ENCODE data around the gene HNRNPCL1.
"Not testable (repeated sequence)": the region's sequence is repeated elsewhere in the genome, so short reads cannot be mapped to it uniquely, and the experiment has no call there.

DNA sequence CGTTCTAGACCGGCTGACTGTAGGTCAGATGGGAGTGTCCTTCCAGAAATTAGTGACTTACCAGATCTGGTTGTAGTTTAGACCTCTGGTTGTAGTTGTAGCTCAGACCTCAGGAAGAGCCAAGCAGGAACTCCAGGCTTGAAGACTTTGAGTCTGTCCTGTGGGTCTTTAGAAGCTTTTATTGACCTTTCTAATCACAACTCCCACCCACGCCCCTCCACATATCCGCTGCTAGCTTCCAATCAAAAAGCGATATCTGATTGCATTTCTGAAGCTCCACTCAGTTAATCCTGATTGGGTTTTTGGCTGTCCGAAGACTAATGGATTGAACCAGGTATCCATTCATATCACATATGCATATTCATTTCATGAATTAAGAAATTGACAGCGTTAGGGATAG lies at the start of gene HNRNPCL1:
- TF ChIP-seq, protein P1, sequence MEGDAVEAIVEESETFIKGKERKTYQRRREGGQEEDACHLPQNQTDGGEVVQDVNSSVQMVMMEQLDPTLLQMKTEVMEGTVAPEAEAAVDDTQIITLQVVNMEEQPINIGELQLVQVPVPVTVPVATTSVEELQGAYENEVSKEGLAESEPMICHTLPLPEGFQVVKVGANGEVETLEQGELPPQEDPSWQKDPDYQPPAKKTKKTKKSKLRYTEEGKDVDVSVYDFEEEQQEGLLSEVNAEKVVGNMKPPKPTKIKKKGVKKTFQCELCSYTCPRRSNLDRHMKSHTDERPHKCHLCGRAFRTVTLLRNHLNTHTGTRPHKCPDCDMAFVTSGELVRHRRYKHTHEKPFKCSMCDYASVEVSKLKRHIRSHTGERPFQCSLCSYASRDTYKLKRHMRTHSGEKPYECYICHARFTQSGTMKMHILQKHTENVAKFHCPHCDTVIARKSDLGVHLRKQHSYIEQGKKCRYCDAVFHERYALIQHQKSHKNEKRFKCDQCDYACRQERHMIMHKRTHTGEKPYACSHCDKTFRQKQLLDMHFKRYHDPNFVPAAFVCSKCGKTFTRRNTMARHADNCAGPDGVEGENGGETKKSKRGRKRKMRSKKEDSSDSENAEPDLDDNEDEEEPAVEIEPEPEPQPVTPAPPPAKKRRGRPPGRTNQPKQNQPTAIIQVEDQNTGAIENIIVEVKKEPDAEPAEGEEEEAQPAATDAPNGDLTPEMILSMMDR (IDR thresholded peaks at IDR 0.05): not testable (repeated sequence)
- not testable (repeated sequence) for TF ChIP-seq POLR2A (IDR thresholded peaks at IDR 0.05)

All from uterus (tissue), 2 donors.